Measurements from ENCODE around the gene LRRC73.
"Not testable (repeated sequence)": the region's sequence is repeated elsewhere in the genome, so short reads cannot be mapped to it uniquely, and the experiment has no call there.

The LRRC73 gene

GRCh38 chr6:43509984-43510826 is at the start of gene LRRC73:
Gene LRRC73, minus strand, starts transcription at chr6:43510346. Its CDS starts 561 bp downstream, at chr6:43509785.
- peak; percentile 91 for DNase-seq (ENCODE audit: low spot score)

GRCh38 chr6:43559328-43559727 is 49.2 kb upstream of the LRRC73 start:
- DNase-seq (ENCODE audit: low spot score), result no peak

- not testable (repeated sequence) for DNase-seq (ENCODE audit: low spot score)
These were observed 47.5 kb upstream of the LRRC73 start for GRCh38 chr6:43557620-43558019.

- DNase-seq (ENCODE audit: low spot score), result no peak
These were observed 37.1 kb upstream of the LRRC73 start for GRCh38 chr6:43547222-43547621.

- no peak for DNase-seq (ENCODE audit: low spot score)
These were observed 34.3 kb upstream of the LRRC73 start for GRCh38 chr6:43544461-43544860.

- no peak for DNase-seq (ENCODE audit: low spot score)
These were observed 31.8 kb upstream of the LRRC73 start for GRCh38 chr6:43541774-43542471.

GRCh38 chr6:43540507-43540906 is 30.4 kb upstream of the LRRC73 start:
- no peak for DNase-seq (ENCODE audit: low spot score)

GRCh38 chr6:43539409-43539808 is 29.3 kb upstream of the LRRC73 start:
- DNase-seq (ENCODE audit: low spot score), result not testable (repeated sequence)

GRCh38 chr6:43538986-43539385 is 28.8 kb upstream of the LRRC73 start:
- not testable (repeated sequence) for DNase-seq (ENCODE audit: low spot score)

GRCh38 chr6:43532201-43532600 is 22.1 kb upstream of the LRRC73 start:
- no peak for DNase-seq (ENCODE audit: low spot score)

- DNase-seq (ENCODE audit: low spot score), result no peak
These were observed 14.4 kb upstream of the LRRC73 start for GRCh38 chr6:43524483-43524961.

GRCh38 chr6:43523284-43523683 is 13.1 kb upstream of the LRRC73 start:
- no peak for DNase-seq (ENCODE audit: low spot score)

- DNase-seq (ENCODE audit: low spot score), result no peak
These were observed 12.6 kb upstream of the LRRC73 start for GRCh38 chr6:43522547-43523261.

GRCh38 chr6:43521836-43522235 is 11.7 kb upstream of the LRRC73 start:
- DNase-seq (ENCODE audit: low spot score), result no peak

- DNase-seq (ENCODE audit: low spot score), result no peak
These were observed 10.0 kb upstream of the LRRC73 start for GRCh38 chr6:43520097-43520496.

- DNase-seq (ENCODE audit: low spot score), result no peak
These were observed 7.6 kb upstream of the LRRC73 start for GRCh38 chr6:43517505-43518357.

- DNase-seq (ENCODE audit: low spot score), result peak; percentile 96
These were observed 6.8 kb upstream of the LRRC73 start, which contains the start of the genes POLR1C and YIPF3 for GRCh38 chr6:43516697-43517504. Gene POLR1C, plus strand, starts transcription at chr6:43517089. Its CDS starts 21 bp downstream, at chr6:43517110. Gene YIPF3, minus strand, starts transcription at chr6:43516926. Its CDS starts 119 bp downstream, at chr6:43516807.

- no peak for DNase-seq (ENCODE audit: low spot score)
These were observed 6.2 kb upstream of the LRRC73 start for GRCh38 chr6:43516367-43516696.

- DNase-seq (ENCODE audit: low spot score), result no peak
These were observed 5.7 kb upstream of the LRRC73 start for GRCh38 chr6:43515808-43516207.

- DNase-seq (ENCODE audit: low spot score), result no peak
These were observed 1.8 kb upstream of the LRRC73 start for GRCh38 chr6:43511824-43512415.
